OCI-LY7 (cell line): ENCODE data around the gene EGR4. TPM values are rescaled to one million over a fixed set of nuclear protein-coding genes. Genes with fewer than 3 reads are reported as not detected.

Experiments
- BruUV-seq: library from RNA; stranded (reverse); fragments of 400-500 nt; replicated peaks from 2 replicates; lab custom pipeline; 2021; lab: Mats Ljungman, UMichigan
- CTCF ChIA-PET: fragments of 300-600 bp; sonication (Branson Sonifier 250); formaldehyde crosslinking; loops from one replicate; lab custom pipeline; 2022; ENCODE audit warnings: antibody characterized with exemption; ENCODE audit not compliant: unreplicated experiment; lab: Charles Lee
- POLR2A ChIA-PET: fragments of 300-600 bp; sonication (Branson Sonifier 250); formaldehyde crosslinking; loops from one replicate; lab custom pipeline; 2022; ENCODE audit warnings: antibody characterized with exemption; lab: Charles Lee
- DNase-seq: peaks from one replicate; pipeline ENCODE4 v3.0.0-alpha.2; 2015; ENCODE audit warnings: low spot score
- H2AFZ ChIP-seq: fragments of 200-600 bp; sonication (generic), shearing (Covaris generic); 2 replicates; pipeline ENCODE4 v1.6.1; 2014; ENCODE audit warnings: mild to moderate bottlenecking, antibody characterized with exemption, low read length, moderate library complexity
- H3K27ac ChIP-seq: fragments of 200-600 bp; sonication (generic); 2 replicates; pipeline ENCODE4 v1.5.1; 2014; ENCODE audit warnings: mixed run types, low read depth, mild to moderate bottlenecking, moderate library complexity, low read length, inconsistent platforms; ENCODE audit not compliant: poor library complexity, severe bottlenecking
- H3K36me3 ChIP-seq: fragments of 200-600 bp; sonication (generic); 2 replicates; pipeline ENCODE4 v1.6.1; 2014; ENCODE audit warnings: mild to moderate bottlenecking, antibody characterized with exemption, low read length, moderate library complexity, mixed read lengths; ENCODE audit not compliant: insufficient read depth
- H3K4me1 ChIP-seq: fragments of 200-600 bp; sonication (generic); 2 replicates; pipeline ENCODE4 v1.5.1; 2014; ENCODE audit warnings: mild to moderate bottlenecking, low read length; ENCODE audit not compliant: insufficient read depth, poor library complexity, severe bottlenecking
- H3K4me2 ChIP-seq: fragments of 200-600 bp; sonication (generic); 2 replicates; pipeline ENCODE4 v1.6.1; 2014; ENCODE audit warnings: mild to moderate bottlenecking, low read length
- H3K4me3 ChIP-seq: fragments of 200-600 bp; sonication (generic); 2 replicates; pipeline ENCODE4 v1.5.1; 2014; ENCODE audit warnings: mild to moderate bottlenecking, low read depth, low read length; ENCODE audit not compliant: poor library complexity, severe bottlenecking
- H3K79me2 ChIP-seq: fragments of 200-600 bp; sonication (generic); 2 replicates; pipeline ENCODE4 v1.6.1; 2016; ENCODE audit warnings: low read depth, mild to moderate bottlenecking, low read length, moderate library complexity, mixed read lengths; ENCODE audit not compliant: insufficient read depth
- H3K9me2 ChIP-seq: fragments of 200-600 bp; sonication (generic); 2 replicates; pipeline ENCODE4 v1.6.1; 2016; ENCODE audit warnings: mild to moderate bottlenecking, low read length, mixed read lengths; ENCODE audit not compliant: insufficient read depth
- H3K9me3 ChIP-seq: fragments of 200-600 bp; sonication (generic); 2 replicates; pipeline ENCODE4 v1.6.1; 2014; ENCODE audit warnings: mild to moderate bottlenecking, mixed run types, low read length, mixed read lengths
- H4K20me1 ChIP-seq: fragments of 200-600 bp; sonication (generic); 2 replicates; pipeline ENCODE4 v1.6.1; 2014; ENCODE audit warnings: mild to moderate bottlenecking, antibody characterized with exemption, low read length, moderate library complexity, mixed read lengths; ENCODE audit not compliant: insufficient read depth
- EZH2phosphoT487 ChIP-seq: fragments of 200-600 bp; sonication (generic); IDR thresholded peaks from 2 replicates; pipeline ENCODE4 v1.6.1; 2018; ENCODE audit warnings: low read depth, borderline replicate concordance, mild to moderate bottlenecking, mixed run types, antibody characterized with exemption, low read length, moderate library complexity, mixed read lengths
- intact Hi-C: fragments of 100-400 bp; cut with micrococcal nuclease; formaldehyde crosslinking; loops from one replicate; pipeline ENCODE4 v1.10.0; 2022; ENCODE audit not compliant: unreplicated experiment
- total RNA-seq, 2 experiments: library from RNA; depleted of rRNA in 1 of 2; stranded (reverse); fragments of >200 nt in 1 of 2; shearing (Covaris generic) in 1 of 2; gene quantifications; 2 replicates each; pipeline ENCODE4 v1.2.3, GENCODE V29; 2014 to 2022
- TF ChIP-seq, protein P1 (sequence below): fragments of 200-600 bp; sonication (generic); conservative IDR thresholded peaks from 2 replicates; pipeline ENCODE4 v1.5.1; 2014; ENCODE audit warnings: mild to moderate bottlenecking, antibody characterized with exemption, low read length, moderate library complexity, mixed read lengths

Gene EGR4
- total RNA-seq, 2 experiments from 2014 or later, result not detected

DNA sequence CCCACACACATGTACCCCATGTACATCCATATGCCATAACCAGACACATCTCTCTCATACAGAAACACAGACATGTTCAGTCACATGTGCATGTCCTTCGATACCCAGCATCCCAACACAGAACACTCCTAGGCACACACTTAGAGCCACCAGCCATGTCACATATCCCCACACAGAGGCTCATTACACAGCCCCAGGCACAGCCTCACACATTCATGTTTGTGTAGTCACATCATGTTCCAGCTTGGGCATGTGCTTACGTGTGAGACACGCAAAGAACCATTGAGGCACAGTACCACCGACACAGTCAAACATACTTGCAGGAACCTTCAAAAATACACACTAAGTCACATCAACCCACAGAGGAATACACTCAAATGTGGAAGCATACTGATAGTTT is 26.3 kb downstream of the EGR4 start:
- H4K20me1 ChIP-seq, result no peaks in the 10 kb centered on the region
- H2AFZ ChIP-seq, result no peak overlapping the region
- intact Hi-C loops, result no loop called here
- TF ChIP-seq, protein P1, sequence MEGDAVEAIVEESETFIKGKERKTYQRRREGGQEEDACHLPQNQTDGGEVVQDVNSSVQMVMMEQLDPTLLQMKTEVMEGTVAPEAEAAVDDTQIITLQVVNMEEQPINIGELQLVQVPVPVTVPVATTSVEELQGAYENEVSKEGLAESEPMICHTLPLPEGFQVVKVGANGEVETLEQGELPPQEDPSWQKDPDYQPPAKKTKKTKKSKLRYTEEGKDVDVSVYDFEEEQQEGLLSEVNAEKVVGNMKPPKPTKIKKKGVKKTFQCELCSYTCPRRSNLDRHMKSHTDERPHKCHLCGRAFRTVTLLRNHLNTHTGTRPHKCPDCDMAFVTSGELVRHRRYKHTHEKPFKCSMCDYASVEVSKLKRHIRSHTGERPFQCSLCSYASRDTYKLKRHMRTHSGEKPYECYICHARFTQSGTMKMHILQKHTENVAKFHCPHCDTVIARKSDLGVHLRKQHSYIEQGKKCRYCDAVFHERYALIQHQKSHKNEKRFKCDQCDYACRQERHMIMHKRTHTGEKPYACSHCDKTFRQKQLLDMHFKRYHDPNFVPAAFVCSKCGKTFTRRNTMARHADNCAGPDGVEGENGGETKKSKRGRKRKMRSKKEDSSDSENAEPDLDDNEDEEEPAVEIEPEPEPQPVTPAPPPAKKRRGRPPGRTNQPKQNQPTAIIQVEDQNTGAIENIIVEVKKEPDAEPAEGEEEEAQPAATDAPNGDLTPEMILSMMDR, result no peak
- no peak for TF ChIP-seq EZH2phosphoT487
- ChIA-PET POLR2A (no interaction called here), CTCF (no interaction called here)
- no peak for DNase-seq
- peaks cover 88% of the 10 kb centered on the region for H3K36me3 ChIP-seq
- no peaks in the 10 kb centered on the region for H3K9me2 ChIP-seq
- H3K27ac ChIP-seq, result no peak overlapping the region
- no peaks in the 10 kb centered on the region for H3K9me3 ChIP-seq
- peaks cover 18% of the 10 kb centered on the region; the same call in 1 of the 2 replicates for H3K79me2 ChIP-seq
- no peak overlapping the region for H3K4me3 ChIP-seq
- peaks cover 7% of the 10 kb centered on the region for H3K4me1 ChIP-seq
- H3K4me2 ChIP-seq, result no peak overlapping the region
- BruUV-seq, result no TSS peak

DNA sequence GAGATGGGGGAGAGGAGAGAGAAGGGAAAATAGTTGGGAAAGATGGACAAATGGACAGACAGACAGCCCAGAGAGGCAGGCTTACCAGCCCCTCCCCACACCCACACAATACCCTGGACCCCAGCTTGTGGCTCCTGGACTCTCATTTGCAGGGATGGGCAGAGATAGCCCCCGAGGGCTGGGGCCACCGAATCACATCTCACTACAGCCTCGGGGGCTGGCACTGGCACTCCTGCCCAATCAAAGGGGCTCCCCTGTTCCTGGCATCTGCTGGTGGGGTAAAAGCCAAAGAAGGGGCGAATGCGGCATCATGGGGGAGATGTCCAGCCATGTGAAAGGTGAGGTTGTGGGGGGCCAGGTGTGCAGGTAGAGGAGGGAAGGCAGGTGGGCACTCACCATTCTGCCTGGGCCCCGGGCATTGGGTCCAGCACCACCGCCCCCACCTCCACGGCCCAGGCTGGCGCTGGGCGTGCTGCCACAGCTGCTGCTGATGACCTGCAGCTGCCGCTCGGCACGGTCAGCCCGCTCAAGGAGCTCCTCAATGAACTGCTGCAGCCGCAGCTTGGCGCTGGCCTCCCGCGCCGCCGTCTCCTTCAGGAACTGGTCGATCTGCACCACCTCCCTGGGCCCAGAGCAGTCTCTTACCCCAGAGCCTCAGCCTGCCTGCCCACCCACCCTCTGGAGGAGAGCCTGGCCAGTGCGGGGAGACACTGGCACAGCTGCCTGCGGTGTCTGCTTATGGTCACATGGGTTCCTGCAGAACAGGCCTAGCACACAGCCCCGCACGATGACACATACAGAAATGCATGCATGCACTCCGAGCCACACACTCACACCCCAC is 27.1 kb downstream of the EGR4 start:
- DNase-seq, result no peak
- no TSS peak for BruUV-seq
- TF ChIP-seq EZH2phosphoT487, result no peak
- TF ChIP-seq, protein P1, result no peak
- no peaks in the 10 kb centered on the region for H4K20me1 ChIP-seq
- ChIA-PET POLR2A (no interaction called here), CTCF (no interaction called here)
- intact Hi-C loops, result no loop called here
- no peak overlapping the region for H3K4me3 ChIP-seq
- H3K79me2 ChIP-seq, result peaks cover 18% of the 10 kb centered on the region; the same call in 1 of the 2 replicates
- peaks cover 85% of the 10 kb centered on the region for H3K36me3 ChIP-seq
- no peak overlapping the region for H3K4me2 ChIP-seq
- peaks cover 7% of the 10 kb centered on the region for H3K4me1 ChIP-seq
- H2AFZ ChIP-seq, result no peak overlapping the region
- no peak overlapping the region for H3K27ac ChIP-seq
- no peaks in the 10 kb centered on the region for H3K9me3 ChIP-seq
- H3K9me2 ChIP-seq, result no peaks in the 10 kb centered on the region
